Trophoblast cell (in vitro differentiated cells and primary cell): Measurements from ENCODE around the gene MAGEA11.
"Not testable (repeated sequence)": the region's sequence is repeated elsewhere in the genome, so short reads cannot be mapped to it uniquely, and the experiment has no call there.

Source experiments
- DNase-seq, 2 donors: peaks; one replicate each; pipeline ENCODE4 v3.0.0-alpha.2; 2016
- H2AFZ ChIP-seq: 2 replicates; pipeline ENCODE4 v1.6.1; 2013; ENCODE audit warnings: low read length, moderate library complexity, mild to moderate bottlenecking; ENCODE audit not compliant: insufficient read depth, poor library complexity
- H2AK5ac ChIP-seq: 2 replicates; pipeline ENCODE4 v1.6.1; 2013; ENCODE audit warnings: mild to moderate bottlenecking, low read length
- H2BK120ac ChIP-seq: 2 replicates; pipeline ENCODE4 v1.6.1; 2013; ENCODE audit warnings: low read length, mild to moderate bottlenecking, moderate library complexity; ENCODE audit not compliant: insufficient read depth, poor library complexity
- H2BK12ac ChIP-seq: 2 replicates; pipeline ENCODE4 v1.6.1; 2013; ENCODE audit warnings: mild to moderate bottlenecking, low read length, moderate library complexity
- H2BK5ac ChIP-seq: 2 replicates; pipeline ENCODE4 v1.6.1; 2013; ENCODE audit warnings: low read length, low read depth, moderate library complexity, mild to moderate bottlenecking; ENCODE audit not compliant: poor library complexity
- H3K14ac ChIP-seq: 2 replicates; pipeline ENCODE4 v1.6.1; 2013; ENCODE audit warnings: mild to moderate bottlenecking, low read length
- H3K18ac ChIP-seq: 2 replicates; pipeline ENCODE4 v1.6.1; 2013; ENCODE audit warnings: mild to moderate bottlenecking, low read length
- H3K23ac ChIP-seq: 2 replicates; pipeline ENCODE4 v1.6.1; 2013; ENCODE audit warnings: low read length
- H3K27ac ChIP-seq: 2 replicates; pipeline ENCODE4 v1.5.1; 2013; ENCODE audit warnings: low read depth, mild to moderate bottlenecking, inconsistent platforms, low read length, moderate library complexity
- H3K27me3 ChIP-seq: 2 replicates; pipeline ENCODE4 v1.6.1; 2013; ENCODE audit warnings: inconsistent platforms, mild to moderate bottlenecking, low read length, moderate library complexity; ENCODE audit not compliant: insufficient read depth
- H3K36me3 ChIP-seq, 2 experiments: 1 replicate in 1 of 2; 2 replicates in 1 of 2; pipeline ENCODE4 v1.6.1; 2013; ENCODE audit warnings: low read length in 2 of 2, mild to moderate bottlenecking in 2 of 2, moderate library complexity in 1 of 2; ENCODE audit not compliant: insufficient read depth in 2 of 2, control insufficient read depth in 1 of 2
- H3K4ac ChIP-seq: 2 replicates; pipeline ENCODE4 v1.6.1; 2013; ENCODE audit warnings: low read depth, mild to moderate bottlenecking, low read length, moderate library complexity
- H3K4me1 ChIP-seq, 2 experiments: 1 replicate in 1 of 2; 2 replicates in 1 of 2; pipeline ENCODE4 v1.6.1; 2013; ENCODE audit warnings: low read length in 2 of 2, mild to moderate bottlenecking in 2 of 2, moderate library complexity in 1 of 2; ENCODE audit not compliant: insufficient read depth in 2 of 2, control insufficient read depth in 1 of 2
- H3K4me2 ChIP-seq: 2 replicates; pipeline ENCODE4 v1.6.1; 2013; ENCODE audit warnings: inconsistent platforms, mild to moderate bottlenecking, low read length, moderate library complexity
- H3K4me3 ChIP-seq: 2 replicates; pipeline ENCODE4 v1.5.1; 2013; ENCODE audit warnings: mild to moderate bottlenecking, low read depth, low read length, inconsistent platforms
- H3K79me1 ChIP-seq: one replicate; pipeline ENCODE4 v1.6.1; 2013; ENCODE audit warnings: low read length
- H3K79me2 ChIP-seq: 2 replicates; pipeline ENCODE4 v1.6.1; 2013; ENCODE audit warnings: low read length, mild to moderate bottlenecking; ENCODE audit not compliant: control insufficient read depth, insufficient read depth, poor library complexity
- H3K9ac ChIP-seq: 2 replicates; pipeline ENCODE4 v1.6.1; 2013; ENCODE audit warnings: mild to moderate bottlenecking, low read length
- H3K9me3 ChIP-seq: 2 replicates; pipeline ENCODE4 v1.6.1; 2013; ENCODE audit warnings: low read depth, mild to moderate bottlenecking, control low read depth, inconsistent platforms, low read length; ENCODE audit not compliant: insufficient read depth
- H4K12ac ChIP-seq: 2 replicates; pipeline ENCODE4 v1.6.1; 2013; ENCODE audit warnings: low read depth, mild to moderate bottlenecking, low read length, moderate library complexity
- H4K8ac ChIP-seq: 2 replicates; pipeline ENCODE4 v1.6.1; 2013; ENCODE audit warnings: low read depth, mild to moderate bottlenecking, low read length, moderate library complexity
- H4K91ac ChIP-seq: one replicate; pipeline ENCODE4 v1.6.1; 2013; ENCODE audit warnings: low read depth, mild to moderate bottlenecking, low read length, moderate library complexity
- WGBS: extraction: QIAGEN DNeasy Blood & Tissue Kit; methylation state at CpG from one replicate; pipeline ENCODE4 v1.1.7; 2013; ENCODE audit warnings: missing lambda C conversion rate; ENCODE audit not compliant: insufficient read length, insufficient coverage; ENCODE audit errors: extremely low coverage; 5-methylcytosine and 5-hydroxymethylcytosine counted together

Gene MAGEA11

DNA sequence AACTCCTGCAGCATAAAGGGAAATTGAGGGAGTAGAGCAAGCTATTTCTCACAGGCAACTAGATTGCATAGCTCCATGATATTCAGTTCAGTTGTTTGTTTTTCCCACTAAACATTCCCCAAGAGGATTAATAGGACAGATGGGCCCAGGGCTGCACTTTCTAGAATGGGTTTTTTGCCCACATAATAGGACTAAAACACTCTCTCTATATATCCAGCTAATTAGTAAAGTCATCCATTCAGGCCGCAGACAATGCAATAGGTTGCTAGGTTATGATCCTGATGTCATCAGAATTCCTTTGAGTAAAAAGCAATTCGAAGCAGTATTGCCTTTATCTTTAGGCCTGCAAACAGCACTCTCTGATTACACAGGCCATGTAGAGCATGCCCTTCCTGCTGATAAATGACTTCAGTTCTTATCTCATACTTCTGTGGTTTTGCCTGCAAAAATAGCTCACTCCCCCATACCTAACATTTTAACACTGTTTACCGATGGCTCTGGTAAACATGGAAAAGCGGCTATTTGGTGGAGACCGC lies 11.8 kb downstream of the MAGEA11 start:
- not testable (repeated sequence) for DNase-seq, H3K4me3 ChIP-seq, H3K14ac ChIP-seq, H3K4me1 ChIP-seq, H3K36me3 ChIP-seq, H3K27me3 ChIP-seq, H2BK5ac ChIP-seq, H2AFZ ChIP-seq, H4K8ac ChIP-seq, H4K12ac ChIP-seq, H2BK12ac ChIP-seq, H3K79me2 ChIP-seq, H2AK5ac ChIP-seq, H3K79me1 ChIP-seq, H3K23ac ChIP-seq, H3K4me2 ChIP-seq, H3K9me3 ChIP-seq, H3K27ac ChIP-seq, H3K4ac ChIP-seq, H4K91ac ChIP-seq, H3K9ac ChIP-seq, H3K18ac ChIP-seq, H2BK120ac ChIP-seq
- WGBS: no CpG with 5 or more reads among the region's 5 CpGs

DNA sequence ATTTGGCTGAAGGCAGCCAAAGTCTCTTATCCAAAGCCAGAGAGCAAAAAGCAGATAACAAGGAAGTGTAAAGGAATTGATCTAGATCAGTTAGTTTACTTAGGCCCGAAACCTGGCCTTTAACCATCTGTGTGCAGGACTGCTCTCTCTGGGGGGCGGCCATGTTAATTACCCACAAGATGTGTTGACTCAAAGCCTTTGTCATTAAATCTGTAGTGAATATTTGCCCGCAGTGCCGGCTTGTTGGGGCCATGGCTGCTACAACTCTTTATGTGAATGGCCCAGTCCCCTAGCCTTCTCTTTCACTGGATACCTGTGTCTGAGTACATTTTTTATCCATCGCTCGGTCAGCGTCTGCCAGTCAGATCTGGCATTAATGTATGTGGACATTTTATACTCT lies 15.4 kb downstream of the MAGEA11 start:
- not testable (repeated sequence) for H3K18ac ChIP-seq, H4K91ac ChIP-seq, H2BK5ac ChIP-seq, H3K79me1 ChIP-seq, DNase-seq, H3K14ac ChIP-seq, H4K12ac ChIP-seq, H3K4me3 ChIP-seq, H3K27ac ChIP-seq, H3K4ac ChIP-seq, H3K27me3 ChIP-seq, H3K4me1 ChIP-seq, H3K4me2 ChIP-seq, H4K8ac ChIP-seq, H3K9ac ChIP-seq, H2BK12ac ChIP-seq, H3K23ac ChIP-seq, H2AK5ac ChIP-seq, H2BK120ac ChIP-seq, H3K9me3 ChIP-seq, H3K36me3 ChIP-seq, H3K79me2 ChIP-seq, H2AFZ ChIP-seq
- WGBS: no CpG with 5 or more reads among the region's 7 CpGs

DNA sequence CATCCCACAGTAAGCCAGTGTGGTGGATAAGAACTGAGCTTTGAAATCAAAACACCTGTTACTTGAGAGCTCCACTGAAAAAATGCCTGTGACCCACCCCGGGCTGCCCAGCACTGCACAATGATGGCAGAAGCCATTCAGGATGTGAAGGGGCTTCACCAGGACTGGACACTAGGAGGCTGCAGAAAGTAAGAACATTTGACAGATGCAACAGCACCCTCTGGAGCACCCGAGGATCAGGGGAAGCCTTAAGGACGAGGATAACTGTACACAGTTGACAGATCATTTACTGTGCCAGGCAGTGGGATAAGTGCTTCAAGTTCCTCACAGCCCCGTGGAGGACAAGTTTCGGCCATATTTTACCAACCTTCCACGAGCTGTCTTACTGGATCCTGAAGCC lies 30.4 kb downstream of the MAGEA11 start:
- not testable (repeated sequence) for H2AK5ac ChIP-seq, DNase-seq, H3K36me3 ChIP-seq, H3K79me2 ChIP-seq, H3K9ac ChIP-seq, H3K27ac ChIP-seq, H3K14ac ChIP-seq, H4K91ac ChIP-seq, H4K12ac ChIP-seq, H3K23ac ChIP-seq, H3K9me3 ChIP-seq, H3K27me3 ChIP-seq, H3K79me1 ChIP-seq, H3K4me2 ChIP-seq, H2BK120ac ChIP-seq, H2BK12ac ChIP-seq, H3K4me3 ChIP-seq, H3K4me1 ChIP-seq, H2AFZ ChIP-seq, H2BK5ac ChIP-seq, H3K4ac ChIP-seq, H4K8ac ChIP-seq, H3K18ac ChIP-seq
- no CpG with 5 or more reads among the region's 6 CpGs for WGBS

DNA sequence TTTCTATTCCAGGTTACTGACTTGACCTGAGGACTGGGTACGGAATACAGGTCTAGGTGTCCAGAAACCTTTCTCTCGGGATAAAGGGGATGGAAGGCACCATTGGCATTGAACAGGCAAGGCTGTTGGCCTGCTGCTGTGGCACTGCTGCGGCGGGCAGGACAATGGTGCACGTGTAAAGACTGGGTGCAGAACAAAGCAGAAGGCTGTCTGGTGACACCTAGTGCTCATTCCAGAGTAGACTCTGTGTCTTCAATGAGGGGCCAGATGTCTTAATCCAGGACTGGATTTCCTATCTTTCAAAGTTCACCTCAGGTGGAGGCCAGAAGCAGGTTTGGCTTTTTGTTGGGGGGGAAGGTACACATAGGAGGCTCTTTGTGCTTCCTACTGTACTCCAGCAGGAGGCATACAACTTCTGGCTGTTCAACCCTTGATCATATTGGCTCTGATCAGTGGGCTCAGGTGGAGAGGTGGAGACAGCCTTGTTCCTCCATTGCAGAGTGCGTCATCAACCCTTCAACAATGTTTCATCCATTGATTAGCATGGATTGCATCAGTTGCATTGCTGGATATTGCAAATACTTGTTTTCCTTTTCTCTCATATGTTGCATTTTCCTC lies 34.6 kb downstream of the MAGEA11 start:
- H2BK120ac ChIP-seq, H2AFZ ChIP-seq, H3K36me3 ChIP-seq, H3K9me3 ChIP-seq, H2BK12ac ChIP-seq, H3K4me2 ChIP-seq, H3K9ac ChIP-seq, H4K12ac ChIP-seq, H3K27me3 ChIP-seq, H3K4ac ChIP-seq, H3K79me1 ChIP-seq, DNase-seq, H3K27ac ChIP-seq, H2BK5ac ChIP-seq, H4K91ac ChIP-seq, H4K8ac ChIP-seq, H3K18ac ChIP-seq, H3K4me1 ChIP-seq, H2AK5ac ChIP-seq, H3K14ac ChIP-seq, H3K23ac ChIP-seq, H3K4me3 ChIP-seq, H3K79me2 ChIP-seq: not testable (repeated sequence)
- WGBS: no CpG with 5 or more reads among the region's 6 CpGs
